Stimulated activated CD4-positive, alpha-beta T cell treated with anti-CD3 and anti-CD28 coated beads, Interleukin-4, amount 100 ng/mL, for 24 hours (primary cell): ENCODE measurements around the gene ABCB1.
"Not testable (repeated sequence)": the region's sequence is repeated elsewhere in the genome, so short reads cannot be mapped to it uniquely, and the experiment has no call there.

Experiments used
- DNase-seq: peaks from one replicate; pipeline ENCODE4 v3.0.0-alpha.2; 2020

Gene ABCB1

DNA sequence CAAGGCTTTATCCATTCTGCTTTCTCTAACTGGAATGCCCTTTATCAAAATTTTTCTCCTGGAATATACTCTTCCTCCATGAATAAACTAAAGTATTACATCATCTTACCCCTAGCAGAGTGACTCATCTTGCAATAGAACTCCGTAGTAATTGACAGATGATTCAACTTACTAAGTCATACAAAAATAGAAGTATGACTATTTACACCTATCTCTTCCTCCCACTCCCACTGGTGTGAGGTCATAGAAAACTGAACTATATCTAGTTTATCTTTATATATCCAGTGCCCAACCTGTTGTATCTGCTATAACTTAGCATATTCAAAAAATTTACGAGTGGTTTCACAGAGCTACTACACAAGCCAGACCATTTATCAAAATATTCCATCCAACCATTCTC lies 26.1 kb downstream of the ABCB1 start:
- DNase-seq: peak; percentile 7

DNA sequence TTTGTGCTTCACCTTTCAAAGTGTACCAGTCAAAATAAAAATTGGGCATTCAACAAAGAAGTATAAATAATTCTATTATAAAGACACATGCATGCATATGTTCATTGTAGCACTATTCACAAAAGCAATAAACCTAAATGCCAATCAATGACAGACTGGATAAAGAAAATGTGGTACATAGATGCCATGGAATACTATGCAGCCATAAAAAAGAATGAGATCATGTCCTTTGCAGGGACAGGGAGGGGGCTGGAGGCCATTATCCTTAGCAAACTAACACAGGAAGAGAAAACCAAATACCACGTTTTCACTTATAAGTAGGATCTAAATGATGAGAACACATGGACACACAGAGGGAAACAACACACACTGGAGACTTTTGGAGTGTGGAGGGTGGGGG lies 28.2 kb downstream of the ABCB1 start:
- not testable (repeated sequence) for DNase-seq

DNA sequence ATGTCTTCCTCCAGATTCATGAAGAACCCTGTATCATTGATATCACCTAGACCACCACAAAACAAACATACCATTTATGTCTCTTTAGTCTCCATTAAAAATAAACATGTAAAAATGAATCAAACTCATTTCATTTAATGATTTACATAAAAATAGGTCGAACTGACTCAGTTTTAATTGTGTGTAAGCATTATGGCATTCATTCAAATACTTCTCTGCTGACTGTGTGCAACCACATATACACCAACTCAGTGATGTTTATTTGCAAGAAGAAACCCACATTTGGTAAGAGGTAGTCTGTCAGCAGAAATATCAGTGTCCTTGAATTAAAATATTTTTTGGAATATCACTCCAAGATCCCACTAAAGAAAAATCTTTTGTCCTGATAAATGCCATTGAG lies 30.5 kb downstream of the ABCB1 start:
- no peak for DNase-seq

DNA sequence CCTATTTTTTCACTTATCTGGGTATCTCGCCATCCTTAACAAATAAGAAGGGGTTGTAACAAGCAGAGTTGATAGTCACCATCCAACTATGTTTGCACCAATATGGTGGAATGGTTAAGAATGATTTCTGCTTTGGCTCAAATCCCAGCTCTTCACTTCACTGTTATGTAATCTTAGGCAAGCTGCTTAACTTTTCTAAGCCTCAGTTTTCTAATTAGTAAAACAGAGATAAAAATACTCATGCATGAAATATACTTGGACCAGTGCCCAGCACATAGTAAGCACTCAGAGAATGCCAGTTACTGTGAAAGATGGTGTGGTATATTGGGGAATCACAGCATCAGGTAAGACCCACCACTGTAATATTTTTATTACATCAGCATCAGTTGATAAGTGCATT lies 33.6 kb downstream of the ABCB1 start:
- DNase-seq: no peak

DNA sequence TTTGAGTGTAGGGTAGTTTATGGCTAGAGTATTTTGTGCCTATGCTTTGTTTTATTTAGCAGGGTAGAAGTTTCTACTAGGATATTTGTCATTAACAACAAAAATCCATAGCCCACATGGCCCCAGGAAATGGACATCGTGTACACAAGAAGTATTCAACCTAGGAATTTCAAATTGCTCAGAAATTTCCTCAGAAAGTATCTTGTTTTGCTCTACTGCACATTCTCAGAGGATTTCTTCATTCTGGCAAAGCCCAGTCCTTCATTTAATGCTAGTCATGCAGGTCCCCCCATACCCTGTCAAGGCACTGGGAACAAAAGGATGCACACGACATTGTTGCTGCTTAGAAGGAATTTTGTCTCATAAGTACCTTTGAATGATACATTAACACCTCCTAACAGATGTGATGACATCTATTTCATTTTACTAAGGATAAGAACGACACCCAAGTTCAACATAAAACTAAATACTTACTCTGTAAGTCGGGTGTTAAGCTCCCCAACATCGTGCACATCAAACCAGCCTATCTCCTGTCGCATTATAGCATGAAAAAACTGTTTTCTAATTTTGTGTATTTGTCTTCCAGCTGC lies 34.3 kb downstream of the ABCB1 start:
- DNase-seq: no peak

DNA sequence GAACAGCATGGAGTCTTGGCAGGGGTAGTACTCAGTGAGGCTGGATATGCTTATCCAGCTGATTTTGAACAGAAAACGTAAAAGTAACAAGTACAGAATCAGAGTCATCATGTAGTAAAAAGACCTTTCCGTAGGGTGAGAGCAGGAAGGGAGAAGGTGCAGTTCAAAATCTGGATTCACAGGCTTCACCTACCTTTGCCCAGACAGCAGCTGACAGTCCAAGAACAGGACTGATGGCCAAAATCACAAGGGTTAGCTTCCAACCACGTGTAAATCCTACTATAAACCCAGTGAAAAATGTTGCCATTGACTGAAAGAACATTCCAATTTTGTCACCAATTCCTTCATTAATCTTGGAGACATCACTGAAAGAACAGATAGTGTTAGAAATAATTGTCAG lies 34.8 kb downstream of the ABCB1 start:
- DNase-seq: no peak

DNA sequence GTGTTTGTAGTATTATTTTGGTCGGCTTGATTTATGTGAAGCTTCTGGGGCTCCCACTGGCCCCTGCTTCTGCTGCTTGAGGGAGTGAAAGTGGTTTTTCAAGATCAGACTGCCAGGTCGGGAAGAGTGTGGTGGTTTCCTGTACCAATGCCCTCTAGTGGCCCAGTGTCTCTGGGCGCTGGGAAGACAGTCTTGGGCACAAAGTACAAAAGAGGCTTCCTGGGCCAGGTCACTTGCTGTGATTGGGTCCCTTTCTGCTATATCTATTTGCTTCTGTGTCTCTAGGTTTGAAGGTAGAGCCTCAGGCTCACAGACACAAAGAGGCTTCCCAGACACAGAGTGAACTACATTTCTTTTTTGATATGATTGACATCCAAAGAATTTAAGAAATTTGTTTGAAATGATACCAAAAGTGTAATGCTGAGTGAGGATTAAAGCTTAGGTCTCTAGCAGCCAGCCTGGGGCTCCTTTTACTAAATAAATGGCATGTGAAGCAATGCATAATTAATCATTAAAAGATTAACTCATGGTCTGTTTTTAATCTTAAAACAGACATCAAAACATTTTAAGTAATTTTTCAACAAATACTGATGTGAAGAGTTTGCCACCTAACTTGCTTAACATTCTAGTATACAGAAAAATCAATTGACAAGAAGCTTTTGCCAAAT lies 36.3 kb downstream of the ABCB1 start:
- no peak for DNase-seq

DNA sequence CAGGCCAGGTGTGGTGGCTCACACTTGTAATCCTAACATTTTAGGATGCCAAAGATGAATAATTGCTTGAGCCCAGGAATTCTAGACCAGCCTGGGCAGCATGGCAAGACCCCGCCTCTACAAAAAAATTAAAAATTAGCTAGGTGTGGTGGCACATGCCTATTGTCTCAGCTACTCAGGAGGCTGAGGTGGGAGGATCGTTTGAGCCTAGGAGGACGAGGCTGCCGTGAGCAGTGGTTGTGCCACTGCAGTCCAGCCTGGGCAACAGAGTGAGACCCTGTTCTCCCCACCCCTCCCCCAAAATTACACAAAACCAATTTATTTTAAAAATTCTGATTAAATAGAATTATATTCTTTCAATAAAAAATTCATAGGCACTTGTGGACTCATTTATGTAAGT lies 39.0 kb downstream of the ABCB1 start:
- no peak for DNase-seq

DNA sequence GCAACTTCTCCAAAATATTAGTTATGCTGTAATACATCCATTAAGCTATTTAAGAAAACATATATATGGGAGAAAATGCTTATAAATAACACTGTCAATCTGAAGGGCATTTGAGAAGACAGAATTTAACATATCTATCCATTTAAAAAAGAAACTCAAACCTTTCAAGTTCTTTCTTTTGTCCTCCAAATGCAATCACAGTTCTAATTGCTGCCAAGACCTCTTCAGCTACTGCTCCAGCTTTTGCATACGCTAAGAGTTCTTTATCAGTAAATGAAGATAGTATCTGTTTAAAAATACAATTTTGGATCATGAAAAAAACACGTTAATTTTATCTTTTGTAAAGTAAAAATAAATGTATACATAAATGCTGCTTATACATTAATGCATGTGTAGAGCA lies 39.6 kb downstream of the ABCB1 start:
- no peak for DNase-seq

DNA sequence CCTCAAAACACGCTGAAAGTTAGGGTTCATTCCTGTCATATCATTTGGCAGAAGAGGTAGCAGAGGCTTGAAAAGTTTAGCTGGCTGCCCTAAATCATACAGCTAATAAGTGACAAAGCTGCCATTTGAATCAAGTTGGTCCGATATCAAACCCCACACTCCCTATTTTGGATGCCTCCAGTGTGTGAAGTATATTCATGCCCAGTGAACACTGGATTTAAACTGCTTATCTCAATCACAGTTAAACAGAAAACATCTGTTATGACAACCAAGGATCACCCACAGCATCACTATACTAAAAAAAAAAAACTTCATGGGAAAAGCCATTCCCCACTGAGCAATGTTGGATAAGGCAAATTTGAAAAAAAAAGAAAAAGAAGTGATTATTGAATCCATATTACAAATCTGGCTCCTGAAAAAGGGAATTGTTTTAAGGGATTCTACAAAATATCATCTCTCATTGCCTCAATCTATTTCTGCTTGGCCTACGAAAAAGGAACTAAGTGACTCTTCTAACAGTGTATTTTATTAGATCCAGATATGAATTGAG lies 48.3 kb downstream of the ABCB1 start:
- no peak for DNase-seq

DNA sequence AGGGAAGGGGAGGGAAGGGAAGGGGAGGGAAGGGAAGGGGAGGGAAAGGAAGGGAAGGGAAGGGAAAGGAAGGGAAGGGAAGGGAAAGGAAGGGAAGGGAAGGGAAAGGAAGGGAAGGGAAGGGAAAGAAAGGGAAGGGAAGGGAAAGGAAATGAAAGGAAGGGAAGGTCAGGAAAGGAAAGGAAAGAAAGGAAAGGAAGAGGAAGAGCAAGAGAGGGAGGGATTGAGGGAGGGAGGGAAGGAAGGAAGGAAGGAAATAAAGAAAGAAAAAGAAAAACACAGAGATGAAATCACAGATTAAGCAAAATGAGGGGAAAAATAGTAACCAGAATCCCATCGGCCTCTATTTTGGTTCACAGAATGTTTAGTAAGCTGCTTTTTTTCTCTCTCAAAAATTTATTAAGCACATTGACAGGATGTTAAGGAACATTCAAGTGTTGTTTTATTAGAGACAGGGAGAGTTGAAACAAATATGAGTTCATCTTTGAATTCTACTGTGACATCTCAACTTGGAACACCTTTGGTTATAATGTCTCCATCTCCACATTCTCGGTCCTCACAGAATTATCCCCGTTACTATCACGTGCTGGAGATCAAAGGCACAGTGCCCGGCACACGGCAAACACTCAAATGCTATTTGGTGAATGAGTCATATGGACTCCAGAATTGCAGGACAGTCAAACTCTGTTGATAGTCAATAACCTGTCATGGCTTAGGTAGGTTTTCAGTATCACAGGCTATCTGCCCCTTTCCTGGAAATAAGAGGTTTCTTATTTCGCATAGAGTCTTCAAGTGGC lies 52.4 kb downstream of the ABCB1 start:
- no peak for DNase-seq

DNA sequence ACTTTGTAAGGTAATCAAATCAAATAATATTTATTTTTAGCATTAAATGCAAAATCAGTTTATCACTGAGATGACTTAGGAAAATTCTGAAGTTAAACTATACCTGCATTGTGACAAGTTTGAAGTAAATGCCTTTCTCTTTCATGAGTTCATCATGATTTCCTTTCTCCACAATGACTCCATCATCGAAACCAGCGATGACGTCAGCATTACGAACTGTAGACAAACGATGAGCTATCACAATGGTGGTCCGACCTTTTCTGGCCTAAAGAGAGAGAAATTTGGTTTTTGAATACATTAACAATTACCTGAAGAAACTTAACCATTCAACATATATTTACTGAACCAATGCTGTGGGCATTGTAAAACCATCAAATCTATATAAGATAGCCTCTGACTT lies 54.9 kb downstream of the ABCB1 start:
- no peak for DNase-seq

DNA sequence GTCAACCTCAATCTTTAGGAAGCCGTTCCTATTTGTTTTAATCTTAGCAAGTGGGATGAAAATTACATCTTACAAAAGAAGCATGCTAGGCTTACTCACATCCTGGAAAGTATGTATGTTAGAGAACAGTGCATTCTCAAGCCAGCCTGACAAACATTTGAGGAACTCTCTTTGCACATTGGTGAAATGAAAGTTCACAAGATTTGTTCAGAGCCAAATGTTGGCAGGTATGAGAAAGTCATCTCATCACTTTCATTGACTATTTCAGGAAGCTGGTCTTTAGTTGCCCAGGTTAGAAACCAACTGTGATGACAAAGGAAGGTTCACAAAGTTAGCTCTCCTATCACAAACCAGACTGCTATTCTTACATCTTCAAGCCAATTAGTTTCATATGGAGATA lies 57.1 kb downstream of the ABCB1 start:
- DNase-seq: no peak

DNA sequence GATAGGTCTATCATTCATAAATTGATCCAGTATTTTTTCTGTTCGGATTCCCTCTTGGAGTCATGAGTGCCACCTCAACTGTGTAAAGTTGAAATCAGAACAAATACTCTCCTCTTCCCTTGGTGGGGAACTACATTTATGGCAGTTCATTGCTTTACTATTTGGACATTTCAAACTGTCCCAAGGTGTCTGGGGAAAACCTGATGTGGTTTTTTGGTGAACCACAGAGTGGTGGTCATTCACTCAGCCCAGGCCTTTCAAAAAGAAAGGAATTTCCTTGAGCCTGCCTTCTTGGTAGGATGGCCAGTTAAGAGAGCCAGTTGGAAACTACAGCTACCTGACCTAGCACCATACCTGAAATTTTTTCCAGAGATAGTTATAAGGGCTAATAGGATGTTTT lies 59.0 kb downstream of the ABCB1 start:
- DNase-seq: no peak

DNA sequence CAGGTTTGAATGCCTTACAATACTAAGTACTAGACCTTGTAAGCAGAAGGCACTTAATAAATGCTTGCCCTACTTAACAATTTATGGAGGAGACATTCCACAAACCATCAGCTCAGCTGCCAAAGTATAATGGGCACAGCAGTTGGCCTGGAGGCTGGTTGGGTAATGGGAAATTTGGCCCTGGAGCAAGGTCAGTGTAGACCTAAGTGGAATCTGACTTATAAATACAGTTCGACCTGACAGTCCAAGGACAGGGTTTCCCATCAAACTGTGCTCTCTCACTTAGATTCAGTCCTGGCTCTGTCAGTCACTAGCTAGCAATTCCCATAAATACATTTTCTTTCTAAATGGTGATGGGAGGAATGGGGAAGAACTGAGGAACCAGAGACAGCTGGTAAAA lies 62.6 kb downstream of the ABCB1 start:
- DNase-seq: no peak

DNA sequence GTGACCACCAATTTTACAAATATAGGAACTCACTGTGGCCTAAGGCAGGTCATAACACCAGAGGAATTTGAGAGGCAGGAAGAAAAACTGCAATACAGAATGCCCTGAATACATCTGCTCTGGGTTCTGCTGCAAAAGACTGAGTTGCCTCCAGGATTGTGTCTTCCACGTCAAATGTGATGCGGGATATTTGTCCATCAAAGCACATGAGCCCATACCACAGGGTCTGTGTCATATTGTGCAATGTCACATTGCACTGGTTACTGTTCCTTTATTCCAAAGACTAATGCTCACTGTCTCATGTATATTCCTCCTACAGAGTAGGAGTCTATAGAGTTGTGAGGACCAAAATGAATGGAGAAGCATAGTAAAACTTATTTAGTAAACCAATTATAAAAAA lies 66.6 kb downstream of the ABCB1 start:
- no peak for DNase-seq

DNA sequence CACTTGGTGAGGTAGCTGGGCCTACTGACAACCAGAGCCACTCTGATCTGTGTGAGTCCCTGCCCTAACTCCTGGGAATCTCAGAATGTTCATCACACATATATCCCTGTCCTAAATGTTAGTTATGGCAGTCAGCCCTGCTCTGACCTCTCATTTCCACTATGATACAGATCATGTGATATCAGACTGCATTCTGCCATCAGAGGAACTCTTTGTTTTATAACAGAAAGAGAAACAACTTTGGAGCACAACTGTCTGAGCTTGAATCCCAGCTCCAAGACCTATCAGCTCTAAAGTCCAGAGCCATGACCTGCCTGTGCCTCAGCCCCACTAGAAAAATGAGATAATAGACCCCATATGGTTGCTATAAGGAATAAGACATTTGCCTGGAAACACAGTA lies 70.6 kb downstream of the ABCB1 start:
- DNase-seq: no peak

DNA sequence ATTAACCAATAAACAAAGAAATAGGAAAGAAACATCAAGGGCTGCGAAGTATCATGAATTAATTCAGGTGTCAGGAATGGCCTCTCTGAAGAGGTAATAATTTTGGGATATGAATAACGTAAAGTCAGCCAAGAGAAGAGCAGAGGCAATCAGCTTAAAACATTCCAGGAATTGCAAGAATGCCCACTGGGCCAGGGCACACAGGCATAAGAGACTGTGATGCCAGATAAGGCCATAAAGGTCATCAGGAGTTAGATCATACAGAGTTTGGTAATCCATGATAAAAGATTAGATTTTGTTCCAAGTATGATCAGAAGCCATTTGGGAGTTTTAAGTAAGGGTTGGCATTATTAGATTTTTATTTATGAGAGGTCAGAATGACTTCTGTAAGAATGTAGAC lies 72.0 kb downstream of the ABCB1 start:
- DNase-seq: no peak

DNA sequence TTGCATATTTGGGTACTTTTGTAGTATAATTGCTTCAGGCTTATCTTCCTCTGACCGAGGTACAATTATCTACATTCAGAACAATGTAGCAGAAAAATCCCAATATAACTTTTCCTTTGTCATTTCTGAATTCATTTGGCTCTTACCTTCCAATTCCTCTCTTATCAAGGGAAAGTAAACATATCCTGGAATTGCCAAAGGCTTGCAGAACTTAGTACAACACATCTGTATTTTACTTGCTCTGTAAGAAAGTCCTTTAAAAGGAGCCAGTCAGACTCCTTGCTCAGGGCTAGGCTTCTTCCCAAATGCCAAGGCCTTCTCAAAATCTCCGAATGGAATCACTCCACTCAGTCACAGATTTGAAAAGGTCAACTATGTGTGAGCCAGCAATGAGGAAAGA lies 81.9 kb downstream of the ABCB1 start:
- DNase-seq: no peak

DNA sequence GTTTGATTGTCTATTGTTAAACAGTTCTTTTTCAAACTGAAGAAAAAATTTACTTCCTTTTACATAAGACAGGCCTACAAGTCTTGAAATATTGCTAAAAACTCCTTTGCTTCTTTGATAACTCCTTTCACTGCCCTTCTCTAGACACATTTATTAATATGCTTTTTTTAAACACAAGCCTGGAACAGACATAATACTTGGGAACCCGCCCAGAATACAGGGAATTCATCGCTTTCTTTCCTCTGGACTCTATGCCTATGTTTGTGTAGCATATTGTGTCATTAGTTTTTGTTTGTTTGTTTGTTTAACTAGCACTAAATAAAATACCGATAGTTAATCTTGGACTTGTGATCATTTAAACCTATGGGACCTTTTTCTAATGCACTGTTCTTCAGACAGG lies 82.8 kb downstream of the ABCB1 start:
- DNase-seq: no peak

DNA sequence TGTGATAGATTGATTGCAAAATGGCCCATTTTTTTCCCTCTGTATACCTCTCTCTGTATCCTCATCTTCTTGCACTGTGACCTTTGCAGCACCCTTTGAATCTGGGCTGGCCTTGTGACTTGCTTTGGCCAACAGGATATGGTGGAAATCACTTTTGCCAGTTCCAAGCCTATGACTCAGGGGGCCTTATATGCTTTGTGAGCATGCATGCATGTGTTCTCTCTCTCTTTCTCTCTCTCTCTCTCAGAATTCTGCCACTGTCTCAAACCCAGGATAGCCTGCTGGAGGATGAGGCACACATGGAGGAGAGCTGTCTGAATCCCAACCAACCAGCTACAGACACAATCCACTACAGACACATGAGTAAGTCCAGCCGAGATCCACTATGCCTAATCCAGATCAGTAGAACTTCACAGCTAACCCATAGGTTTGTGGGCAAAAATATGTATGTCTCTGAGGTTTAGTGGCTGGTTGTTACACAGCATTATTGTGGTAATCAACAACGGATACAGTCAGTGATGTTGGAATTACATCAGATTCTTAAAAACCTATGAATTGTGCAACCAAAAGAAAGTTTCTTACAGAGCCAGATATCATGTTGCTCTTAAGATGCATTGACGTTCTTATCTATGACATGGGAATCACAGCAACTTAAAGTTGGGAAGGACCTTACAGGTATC lies 83.4 kb downstream of the ABCB1 start:
- DNase-seq: no peak

DNA sequence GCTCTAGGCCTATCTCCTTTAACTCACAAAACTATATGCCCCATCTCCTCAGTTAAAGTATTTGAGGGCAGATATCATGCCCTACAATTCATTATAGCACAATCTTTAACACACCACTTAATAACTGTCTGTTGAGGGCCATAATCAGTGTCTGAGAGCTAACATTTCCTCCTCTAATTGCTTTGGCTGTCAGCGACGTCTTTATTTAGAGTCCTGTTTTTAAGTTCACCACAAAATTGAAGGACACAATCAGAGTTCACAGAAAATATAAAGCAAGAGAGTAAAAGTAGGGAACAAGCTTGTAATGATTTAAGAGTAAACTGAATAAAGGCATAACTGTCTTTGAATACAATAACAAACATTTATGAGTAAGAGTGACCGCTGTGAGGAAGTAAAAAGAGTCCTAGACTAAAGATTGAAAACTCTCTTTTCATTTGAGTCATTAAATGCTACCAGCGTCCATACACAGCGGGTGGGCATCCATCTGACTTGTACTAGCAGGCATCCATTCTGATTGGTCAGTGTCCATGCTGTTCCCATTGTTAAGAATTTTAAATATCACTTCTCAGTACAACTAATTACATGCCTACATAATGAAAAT lies 86.8 kb downstream of the ABCB1 start:
- DNase-seq: no peak

DNA sequence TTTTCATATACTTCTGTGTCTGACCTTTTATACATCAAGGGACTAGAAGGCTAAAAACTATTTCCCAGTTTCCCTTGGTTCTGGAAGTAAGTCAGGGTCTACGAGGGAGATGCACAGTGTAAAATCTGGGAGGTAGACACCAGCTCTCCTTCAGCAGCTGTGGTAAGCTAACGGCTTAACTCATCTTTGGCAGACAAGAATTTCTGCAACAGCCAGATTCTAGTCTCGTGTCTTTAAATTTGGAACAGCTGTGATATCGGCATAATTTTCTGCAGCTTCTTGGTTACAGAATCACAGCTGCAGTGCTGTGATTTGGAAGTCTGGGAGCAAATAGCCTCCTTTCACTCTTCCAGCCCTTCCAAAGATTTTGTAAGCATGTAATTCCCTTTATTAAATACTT lies 87.8 kb downstream of the ABCB1 start:
- no peak for DNase-seq
